IMR-90 (cell line): ENCODE measurements around the gene AGBL2.

Experiments
- BHLHE40 ChIP-seq: fragments of 150-350 bp; IDR thresholded peaks from 2 replicates; pipeline ENCODE4 v1.6.1; 2016; ENCODE audit warnings: mild to moderate bottlenecking, low read depth, low read length
- CEBPB ChIP-seq: IDR thresholded peaks from 2 replicates; pipeline ENCODE4 v1.6.1; 2012; ENCODE audit warnings: low read depth, low read length, improper control_type of control experiment
- CHD1 ChIP-seq: IDR thresholded peaks from 2 replicates; pipeline ENCODE4 v1.6.1; 2012; ENCODE audit warnings: low read depth, low read length, improper control_type of control experiment
- MAFK ChIP-seq: IDR thresholded peaks from 2 replicates; pipeline ENCODE4 v1.6.1; 2012; ENCODE audit warnings: low read depth, low read length, improper control_type of control experiment
- MAZ ChIP-seq: IDR thresholded peaks from 2 replicates; pipeline ENCODE4 v1.6.1; 2012; ENCODE audit warnings: low read depth, mild to moderate bottlenecking, low read length, improper control_type of control experiment, moderate library complexity, borderline replicate concordance
- MXI1 ChIP-seq: IDR thresholded peaks from 2 replicates; pipeline ENCODE4 v1.6.1; 2012; ENCODE audit warnings: low read depth, mild to moderate bottlenecking, low read length, moderate library complexity, borderline replicate concordance
- NFE2L2 ChIP-seq: fragments of 150-350 bp; IDR thresholded peaks from 2 replicates; pipeline ENCODE4 v1.6.1; 2016; ENCODE audit warnings: low read depth, mild to moderate bottlenecking, low read length
- POLR2A ChIP-seq: IDR thresholded peaks from 2 replicates; pipeline ENCODE4 v1.6.1; 2012; ENCODE audit warnings: mild to moderate bottlenecking, low read depth, low read length
- RAD21 ChIP-seq: IDR thresholded peaks from 2 replicates; pipeline ENCODE4 v1.6.1; 2012; ENCODE audit warnings: low read length, improper control_type of control experiment
- RFX5 ChIP-seq: IDR thresholded peaks from 2 replicates; pipeline ENCODE4 v1.8.0; 2012; ENCODE audit warnings: low read depth, mild to moderate bottlenecking, low read length, moderate library complexity
- SMC3 ChIP-seq: fragments of 150-350 bp; IDR thresholded peaks from 2 replicates; pipeline ENCODE4 v1.6.1; 2016; ENCODE audit warnings: low read depth, mild to moderate bottlenecking, antibody characterized with exemption, low read length, moderate library complexity
- TF ChIP-seq, protein P1 (sequence below): conservative IDR thresholded peaks from 2 replicates; pipeline ENCODE4 v1.5.1; 2012; ENCODE audit warnings: mild to moderate bottlenecking, low read depth, low read length, improper control_type of control experiment
- TF ChIP-seq, protein P2 (sequence below): fragments of 150-350 bp; IDR thresholded peaks from 2 replicates; pipeline ENCODE4 v1.6.1; 2017; ENCODE audit warnings: mild to moderate bottlenecking, antibody characterized with exemption, low read length, low read depth
- TF ChIP-seq, protein P3 (sequence below): fragments of 150-350 bp; IDR thresholded peaks from 2 replicates; pipeline ENCODE4 v1.6.1; 2016; ENCODE audit warnings: low read depth, mild to moderate bottlenecking, low read length, moderate library complexity, borderline replicate concordance

DNA sequence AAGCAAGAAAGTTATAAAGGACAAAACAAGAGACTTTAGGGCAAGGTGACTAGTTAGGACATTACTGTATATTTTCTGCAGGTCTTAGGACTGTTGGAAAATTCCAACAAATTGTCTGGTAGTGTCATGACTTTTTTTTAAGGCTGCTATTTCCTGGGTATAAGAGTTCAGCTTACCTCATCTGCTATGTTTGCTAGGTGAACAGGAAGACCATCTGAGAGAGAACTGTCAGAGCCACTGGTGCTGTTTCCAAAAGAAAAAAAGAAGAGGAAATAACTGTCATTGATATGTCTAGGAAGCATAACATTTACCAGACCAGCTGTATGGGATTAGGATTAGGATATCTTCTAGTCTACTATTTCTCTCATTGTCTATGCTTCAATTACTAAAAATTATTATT, 46.5 kb downstream of the AGBL2 start:
- no peak for TF ChIP-seq POLR2A
- TF ChIP-seq, protein P1, sequence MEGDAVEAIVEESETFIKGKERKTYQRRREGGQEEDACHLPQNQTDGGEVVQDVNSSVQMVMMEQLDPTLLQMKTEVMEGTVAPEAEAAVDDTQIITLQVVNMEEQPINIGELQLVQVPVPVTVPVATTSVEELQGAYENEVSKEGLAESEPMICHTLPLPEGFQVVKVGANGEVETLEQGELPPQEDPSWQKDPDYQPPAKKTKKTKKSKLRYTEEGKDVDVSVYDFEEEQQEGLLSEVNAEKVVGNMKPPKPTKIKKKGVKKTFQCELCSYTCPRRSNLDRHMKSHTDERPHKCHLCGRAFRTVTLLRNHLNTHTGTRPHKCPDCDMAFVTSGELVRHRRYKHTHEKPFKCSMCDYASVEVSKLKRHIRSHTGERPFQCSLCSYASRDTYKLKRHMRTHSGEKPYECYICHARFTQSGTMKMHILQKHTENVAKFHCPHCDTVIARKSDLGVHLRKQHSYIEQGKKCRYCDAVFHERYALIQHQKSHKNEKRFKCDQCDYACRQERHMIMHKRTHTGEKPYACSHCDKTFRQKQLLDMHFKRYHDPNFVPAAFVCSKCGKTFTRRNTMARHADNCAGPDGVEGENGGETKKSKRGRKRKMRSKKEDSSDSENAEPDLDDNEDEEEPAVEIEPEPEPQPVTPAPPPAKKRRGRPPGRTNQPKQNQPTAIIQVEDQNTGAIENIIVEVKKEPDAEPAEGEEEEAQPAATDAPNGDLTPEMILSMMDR: no peak
- TF ChIP-seq RFX5: no peak
- TF ChIP-seq MAZ: no peak
- TF ChIP-seq SMC3: no peak
- no peak for TF ChIP-seq NFE2L2
- TF ChIP-seq MXI1: no peak
- TF ChIP-seq CEBPB: no peak
- TF ChIP-seq MAFK: no peak
- TF ChIP-seq, protein P2, sequence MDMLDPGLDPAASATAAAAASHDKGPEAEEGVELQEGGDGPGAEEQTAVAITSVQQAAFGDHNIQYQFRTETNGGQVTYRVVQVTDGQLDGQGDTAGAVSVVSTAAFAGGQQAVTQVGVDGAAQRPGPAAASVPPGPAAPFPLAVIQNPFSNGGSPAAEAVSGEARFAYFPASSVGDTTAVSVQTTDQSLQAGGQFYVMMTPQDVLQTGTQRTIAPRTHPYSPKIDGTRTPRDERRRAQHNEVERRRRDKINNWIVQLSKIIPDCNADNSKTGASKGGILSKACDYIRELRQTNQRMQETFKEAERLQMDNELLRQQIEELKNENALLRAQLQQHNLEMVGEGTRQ: no peak
- TF ChIP-seq BHLHE40: no peak
- no peak for TF ChIP-seq RAD21
- TF ChIP-seq, protein P3, sequence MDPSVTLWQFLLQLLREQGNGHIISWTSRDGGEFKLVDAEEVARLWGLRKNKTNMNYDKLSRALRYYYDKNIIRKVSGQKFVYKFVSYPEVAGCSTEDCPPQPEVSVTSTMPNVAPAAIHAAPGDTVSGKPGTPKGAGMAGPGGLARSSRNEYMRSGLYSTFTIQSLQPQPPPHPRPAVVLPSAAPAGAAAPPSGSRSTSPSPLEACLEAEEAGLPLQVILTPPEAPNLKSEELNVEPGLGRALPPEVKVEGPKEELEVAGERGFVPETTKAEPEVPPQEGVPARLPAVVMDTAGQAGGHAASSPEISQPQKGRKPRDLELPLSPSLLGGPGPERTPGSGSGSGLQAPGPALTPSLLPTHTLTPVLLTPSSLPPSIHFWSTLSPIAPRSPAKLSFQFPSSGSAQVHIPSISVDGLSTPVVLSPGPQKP: no peak
- no peak for TF ChIP-seq CHD1
